HEK293 (cell line): Measurements from ENCODE around the gene CUL1.

ENCODE experiments used
- CTCF ChIA-PET: fragments of 350-600 bp; formaldehyde crosslinking; extraction: SDS; loops from one replicate; lab custom pipeline; 2021; ENCODE audit warnings: antibody characterized with exemption; lab: Yijun Ruan, JAX
- POLR2A ChIA-PET: fragments of 300-600 bp; formaldehyde crosslinking; extraction: SDS; loops from one replicate; lab custom pipeline; 2020; ENCODE audit warnings: antibody characterized with exemption, inconsistent platforms; lab: Yijun Ruan, JAX
- H3K27ac ChIP-seq: fragments of 200-500 bp; sonication (Bioruptor generic); 2 replicates; pipeline ENCODE4 v1.5.1; 2014; ENCODE audit warnings: low read depth, low read length, control low read depth, inconsistent platforms; ENCODE audit errors: extremely low read depth
- H3K36me3 ChIP-seq, 2 experiments: fragments of 200-500 bp in 1 of 2; sonication (Bioruptor generic) in 1 of 2; 1 replicate in 1 of 2; 2 replicates in 1 of 2; pipeline ENCODE4 v1.5.1; 2014 to 2017; ENCODE audit warnings: inconsistent platforms in 2 of 2, low read length in 2 of 2; ENCODE audit not compliant: control insufficient read depth in 2 of 2, insufficient read depth in 1 of 2
- H3K4me1 ChIP-seq: fragments of 200-500 bp; sonication (Bioruptor generic); 2 replicates; pipeline ENCODE4 v1.5.1; 2014; ENCODE audit warnings: mild to moderate bottlenecking, low read length, inconsistent platforms; ENCODE audit not compliant: control insufficient read depth, insufficient read depth
- H3K4me3 ChIP-seq: 2 replicates; pipeline ENCODE4 v1.5.1; 2011; ENCODE audit warnings: low read depth, mild to moderate bottlenecking, control low read depth, low read length, moderate library complexity
- H3K9me3 ChIP-seq: fragments of 200-500 bp; sonication (Bioruptor generic); 2 replicates; pipeline ENCODE4 v1.5.1; 2014; ENCODE audit warnings: low read depth, low read length, inconsistent platforms; ENCODE audit not compliant: control insufficient read depth, insufficient read depth
- BCL11A ChIP-seq: fragments of 450-650 bp; formaldehyde crosslinking; IDR thresholded peaks from 2 replicates; pipeline ENCODE4 v1.5.1; 2016; ENCODE audit warnings: low read depth, missing biosample characterization, missing genetic modification characterization
- BCL6B ChIP-seq: fragments of 450-650 bp; formaldehyde crosslinking; IDR thresholded peaks from 2 replicates; pipeline ENCODE4 v1.5.1; 2017; ENCODE audit warnings: missing biosample characterization, missing genetic modification characterization
- ELK4 ChIP-seq: IDR thresholded peaks from 2 replicates; pipeline ENCODE4 v1.6.1; 2011; ENCODE audit warnings: mild to moderate bottlenecking, low read depth, low read length, borderline replicate concordance
- KLF10 ChIP-seq: fragments of 450-650 bp; IDR thresholded peaks from 2 replicates; pipeline ENCODE4 v1.5.1; 2018; ENCODE audit warnings: missing biosample characterization, mild to moderate bottlenecking, missing genetic modification characterization
- KLF16 ChIP-seq: fragments of 450-650 bp; formaldehyde crosslinking; IDR thresholded peaks from 2 replicates; pipeline ENCODE4 v1.5.1; 2017; ENCODE audit warnings: missing biosample characterization, missing genetic modification characterization
- SCRT1 ChIP-seq: fragments of 450-650 bp; formaldehyde crosslinking; IDR thresholded peaks from 2 replicates; pipeline ENCODE4 v1.5.1; 2016; ENCODE audit warnings: missing biosample characterization, missing genetic modification characterization, borderline replicate concordance
- SCRT2 ChIP-seq: fragments of 450-650 bp; formaldehyde crosslinking; IDR thresholded peaks from 2 replicates; pipeline ENCODE4 v1.5.1; 2016; ENCODE audit warnings: missing biosample characterization, missing genetic modification characterization
- ZFP69B ChIP-seq: fragments of 450-650 bp; formaldehyde crosslinking; IDR thresholded peaks from 2 replicates; pipeline ENCODE4 v1.5.1; 2016; ENCODE audit warnings: missing biosample characterization, missing genetic modification characterization
- ZNF221 ChIP-seq: fragments of 450-650 bp; formaldehyde crosslinking; IDR thresholded peaks from 2 replicates; pipeline ENCODE4 v1.5.1; 2017; ENCODE audit warnings: missing biosample characterization, missing genetic modification characterization, borderline replicate concordance
- ZNF23 ChIP-seq: fragments of 450-650 bp; formaldehyde crosslinking; IDR thresholded peaks from 2 replicates; pipeline ENCODE4 v1.5.1; 2016; ENCODE audit warnings: missing biosample characterization, missing genetic modification characterization, borderline replicate concordance
- ZNF354C ChIP-seq: fragments of 450-650 bp; formaldehyde crosslinking; IDR thresholded peaks from 2 replicates; pipeline ENCODE4 v1.5.1; 2016; ENCODE audit warnings: missing biosample characterization, missing genetic modification characterization, low read depth, borderline replicate concordance
- ZNF362 ChIP-seq: fragments of 450-650 bp; formaldehyde crosslinking; IDR thresholded peaks from 2 replicates; pipeline ENCODE4 v1.5.1; 2016; ENCODE audit warnings: missing biosample characterization, missing genetic modification characterization
- ZNF561 ChIP-seq: fragments of 450-650 bp; IDR thresholded peaks from 2 replicates; pipeline ENCODE4 v1.5.1; 2018; ENCODE audit warnings: missing biosample characterization, missing genetic modification characterization, borderline replicate concordance
- ZNF664 ChIP-seq: fragments of 450-650 bp; formaldehyde crosslinking; IDR thresholded peaks from 2 replicates; pipeline ENCODE4 v1.5.1; 2016; ENCODE audit warnings: missing biosample characterization, missing genetic modification characterization
- ZNF830 ChIP-seq: fragments of 450-650 bp; IDR thresholded peaks from 2 replicates; pipeline ENCODE4 v1.5.0; 2018; ENCODE audit warnings: missing biosample characterization, missing genetic modification characterization, low read depth, mild to moderate bottlenecking, moderate library complexity
- TF ChIP-seq, protein P1 (sequence below): fragments of 450-650 bp; formaldehyde crosslinking; IDR thresholded peaks from 2 replicates; pipeline ENCODE4 v1.5.1; 2017; ENCODE audit warnings: missing biosample characterization, mild to moderate bottlenecking, missing genetic modification characterization, moderate library complexity

Gene CUL1

DNA sequence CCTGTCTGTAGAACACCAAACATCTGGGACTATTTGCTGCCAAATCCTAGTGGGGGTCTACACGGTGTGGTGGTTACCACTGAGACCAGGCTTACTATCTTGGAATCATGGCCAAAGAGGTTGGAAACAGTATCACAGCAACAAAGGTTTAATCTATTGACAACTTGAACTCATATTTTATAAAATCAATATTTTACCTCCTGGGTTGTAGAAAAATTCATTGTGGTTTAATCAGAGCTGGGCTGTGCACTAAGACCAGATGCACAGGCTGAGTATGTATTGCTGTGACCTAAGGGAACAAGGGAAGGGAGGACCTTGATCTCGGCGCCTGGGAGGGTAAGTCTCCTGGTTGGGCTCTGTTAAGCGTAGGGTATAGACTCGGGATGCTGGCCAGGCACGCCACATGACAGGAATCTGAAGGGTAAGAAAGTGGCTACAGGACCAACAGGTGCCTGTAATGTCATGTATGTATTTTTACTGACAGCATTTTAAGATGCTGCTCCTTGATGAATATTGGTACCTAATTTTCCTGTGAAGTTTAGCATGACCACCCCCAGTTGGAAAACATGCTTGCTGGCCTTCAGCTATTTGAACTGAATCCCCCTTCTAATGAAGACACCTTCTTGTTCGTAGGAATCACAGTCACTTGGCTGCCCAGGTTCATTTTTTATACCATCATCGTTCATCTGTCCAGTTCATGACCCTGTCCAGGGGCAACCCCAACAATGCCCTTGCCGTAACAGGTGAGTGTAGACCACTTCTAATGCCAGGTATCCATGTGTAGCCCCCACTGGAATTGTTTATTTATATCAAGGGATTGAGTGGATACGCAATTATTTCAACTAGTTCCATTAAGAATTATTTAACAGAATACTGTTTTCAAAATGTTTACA is 105.9 kb downstream of the CUL1 start:
- Histone ChIP-seq H3K27ac (no peak overlapping the region), H3K9me3 (no peaks in the 10 kb centered on the region), H3K4me3 (no peak overlapping the region), H3K36me3 (peaks cover 0 to 75% of the 10 kb centered on the region in 2 experiments; a peak in 2 of 3 replicates), H3K4me1 (no peaks in the 10 kb centered on the region)
- no peak for TF ChIP-seq ZNF664 (tag by site-specific recombination)
- TF ChIP-seq KLF16 = no peak
- TF ChIP-seq ZNF221 (tag by site-specific recombination) = no peak
- TF ChIP-seq SCRT2 (tag by site-specific recombination) = peak; percentile 90
- TF ChIP-seq ZNF561 (tag by site-specific recombination) = no peak
- TF ChIP-seq KLF10 (tag by site-specific recombination) = no peak
- peak; percentile 57; the same call in 1 of the 2 replicates for TF ChIP-seq SCRT1 (tag by site-specific recombination)
- no peak for TF ChIP-seq ZNF354C (tag by site-specific recombination)
- no peak for TF ChIP-seq BCL11A (tag by site-specific recombination)
- TF ChIP-seq ZFP69B (tag by site-specific recombination) = no peak
- TF ChIP-seq ELK4 = no peak
- TF ChIP-seq ZNF23 (tag by site-specific recombination) = no peak
- TF ChIP-seq, protein P1, sequence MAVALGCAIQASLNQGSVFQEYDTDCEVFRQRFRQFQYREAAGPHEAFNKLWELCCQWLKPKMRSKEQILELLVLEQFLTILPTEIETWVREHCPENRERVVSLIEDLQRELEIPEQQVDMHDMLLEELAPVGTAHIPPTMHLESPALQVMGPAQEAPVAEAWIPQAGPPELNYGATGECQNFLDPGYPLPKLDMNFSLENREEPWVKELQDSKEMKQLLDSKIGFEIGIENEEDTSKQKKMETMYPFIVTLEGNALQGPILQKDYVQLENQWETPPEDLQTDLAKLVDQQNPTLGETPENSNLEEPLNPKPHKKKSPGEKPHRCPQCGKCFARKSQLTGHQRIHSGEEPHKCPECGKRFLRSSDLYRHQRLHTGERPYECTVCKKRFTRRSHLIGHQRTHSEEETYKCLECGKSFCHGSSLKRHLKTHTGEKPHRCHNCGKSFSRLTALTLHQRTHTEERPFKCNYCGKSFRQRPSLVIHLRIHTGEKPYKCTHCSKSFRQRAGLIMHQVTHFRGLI (tag by site-specific recombination) = peak; percentile 65; the same call in 1 of the 2 replicates
- TF ChIP-seq BCL6B (tag by site-specific recombination) = no peak
- no peak for TF ChIP-seq ZNF830 (tag by site-specific recombination)
- ChIA-PET CTCF (interaction anchor here (0.7 to 1.2 kb wide), 4 partner anchors 157 to 540 kb away, joined by 3 to 4 read pairs (median 3); no protein-coding TSS in a partner anchor), POLR2A (no interaction called here)

DNA sequence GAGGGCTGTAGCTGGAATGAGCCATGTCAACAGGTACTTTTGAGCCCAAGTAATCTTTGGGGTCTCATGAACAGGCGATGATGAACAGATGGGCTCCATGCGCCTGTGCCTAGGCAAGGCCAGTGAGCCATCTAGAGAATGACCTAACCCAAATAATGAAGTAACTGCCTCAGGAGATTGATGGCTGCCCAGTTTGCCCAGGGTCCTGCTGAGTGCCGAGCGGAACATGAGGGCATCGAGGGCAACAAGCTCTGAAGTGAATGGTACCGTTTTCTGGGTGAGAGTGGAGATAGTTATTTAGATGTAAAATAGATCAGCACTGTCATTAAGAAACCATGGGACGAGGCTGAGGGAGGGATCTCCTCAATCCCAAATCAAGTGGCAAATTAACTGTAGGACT is 107.5 kb downstream of the CUL1 start:
- ChIA-PET POLR2A (no interaction called here), CTCF (no interaction called here)
- H3K4me1 ChIP-seq = no peaks in the 10 kb centered on the region
- no peak overlapping the region for H3K4me3 ChIP-seq
- no peaks in the 10 kb centered on the region for H3K9me3 ChIP-seq
- peaks cover 2 to 74% of the 10 kb centered on the region in 2 experiments for H3K36me3 ChIP-seq
- TF ChIP-seq ZNF362 (tag by site-specific recombination) (no peak), SCRT2 (tag by site-specific recombination) (peak; percentile 63; the same call in 1 of the 2 replicates)
- no peak overlapping the region for H3K27ac ChIP-seq
